ENCODE measurements around the gene MYOZ1.

Gene MYOZ1

DNA sequence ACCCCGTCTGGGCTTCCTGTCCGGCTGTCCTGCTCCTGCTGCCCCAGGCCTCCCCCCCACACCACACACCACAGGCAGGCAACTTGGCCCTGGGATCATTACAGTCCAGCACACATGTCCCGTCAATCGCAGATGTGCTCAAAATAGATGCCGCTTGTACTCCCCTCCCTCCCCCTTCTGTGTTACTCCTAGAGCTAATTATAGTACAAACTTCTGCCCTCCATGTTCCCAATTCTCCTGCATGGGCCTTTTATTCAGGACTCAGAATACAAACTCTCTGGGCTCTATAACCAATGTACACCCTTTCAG, 14.7 kb upstream of the MYOZ1 start, which contains the start of gene SYNPO2L:
TSS of gene SYNPO2L (minus strand) at position 40 of the 309 bp plus-strand sequence. CDS start 107 bp downstream, outside the sequence.
- Histone ChIP-seq H3K27ac (ENCODE audit: low read length) (no peak within 1 kb of the TSS), H3K9ac (ENCODE audit: low read length) (no peak within 1 kb of the TSS), H3K4me1 (ENCODE audit: control insufficient read depth, low read depth, low read length) (no peaks in the 10 kb centered on the region), H3K36me3 (ENCODE audit: control insufficient read depth, low read depth, low read length) (no peaks in the 10 kb centered on the region), H3K9me3 (ENCODE audit: control insufficient read depth, low read depth, low read length) (no peaks in the 10 kb centered on the region), H3K27me3 (ENCODE audit: control insufficient read depth, insufficient read depth, low read length) (no peaks in the 10 kb centered on the region), H3K4me3 (ENCODE audit: low read length) (no peak within 1 kb of the TSS)

DNA sequence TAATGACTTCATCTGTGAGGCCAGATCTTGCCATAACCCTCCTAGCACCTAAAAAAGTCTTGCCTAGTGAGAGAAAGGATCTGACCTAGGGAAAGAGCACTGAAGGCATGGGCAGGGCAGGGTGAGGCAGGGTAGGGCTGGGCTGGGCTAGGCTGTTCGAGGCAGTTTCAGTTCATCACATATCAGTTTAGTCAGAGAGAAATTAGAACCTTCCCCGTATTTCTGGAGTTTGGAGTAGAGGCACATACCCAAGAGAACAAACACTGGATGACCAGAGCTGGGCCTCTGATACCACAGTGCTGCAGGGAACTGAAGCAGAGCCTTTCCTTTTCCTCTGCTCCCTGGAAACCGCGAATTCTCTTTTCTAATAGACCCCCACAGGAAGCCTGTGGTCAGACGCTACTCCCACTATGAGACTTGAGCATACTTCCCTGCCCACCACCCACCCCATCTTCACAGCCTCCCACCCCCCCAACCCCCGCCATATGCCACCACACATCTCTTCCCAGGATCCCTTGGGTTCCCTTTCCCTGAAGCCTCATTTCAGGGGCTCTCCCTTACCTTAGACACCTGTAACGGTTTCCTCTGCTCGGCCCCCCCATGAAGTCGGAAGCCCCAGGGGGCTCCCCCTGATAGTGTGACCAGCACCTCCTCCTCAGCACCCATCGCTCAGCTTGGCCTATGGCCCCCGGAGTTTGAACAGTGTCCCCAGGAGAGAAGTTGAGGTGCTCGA, 14.1 kb upstream of the MYOZ1 start:
- Histone ChIP-seq H3K27ac (ENCODE audit: low read length) (no peak overlapping the region), H3K9ac (ENCODE audit: low read length) (no peak overlapping the region), H3K4me3 (ENCODE audit: low read length) (no peak overlapping the region), H3K36me3 (ENCODE audit: control insufficient read depth, low read depth, low read length) (no peaks in the 10 kb centered on the region), H3K4me1 (ENCODE audit: control insufficient read depth, low read depth, low read length) (no peaks in the 10 kb centered on the region), H3K27me3 (ENCODE audit: control insufficient read depth, insufficient read depth, low read length) (no peaks in the 10 kb centered on the region), H3K9me3 (ENCODE audit: control insufficient read depth, low read depth, low read length) (no peaks in the 10 kb centered on the region)

DNA sequence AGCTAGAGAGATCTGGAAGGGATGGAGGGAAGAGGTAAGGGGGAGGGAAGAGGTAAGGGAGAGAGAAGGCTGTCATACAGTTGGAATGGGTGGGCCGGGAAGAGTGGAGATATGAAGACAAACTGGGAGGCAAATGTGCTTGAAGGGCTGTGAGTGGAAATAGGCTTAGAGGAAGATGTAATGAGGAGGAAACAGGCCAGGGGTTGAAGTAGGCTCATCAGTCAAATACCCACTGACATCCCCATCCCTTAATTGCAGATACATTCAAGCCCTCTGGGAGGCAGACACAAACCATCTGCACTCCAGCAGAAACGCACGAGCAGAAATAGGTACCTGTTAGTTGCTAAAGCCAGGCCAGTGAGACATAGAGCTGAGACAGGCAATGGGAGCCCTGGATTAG, 12.4 kb upstream of the MYOZ1 start:
- Histone ChIP-seq H3K4me3 (ENCODE audit: low read length) (no peak overlapping the region), H3K27ac (ENCODE audit: low read length) (no peak overlapping the region), H3K4me1 (ENCODE audit: control insufficient read depth, low read depth, low read length) (no peaks in the 10 kb centered on the region), H3K27me3 (ENCODE audit: control insufficient read depth, insufficient read depth, low read length) (no peaks in the 10 kb centered on the region), H3K36me3 (ENCODE audit: control insufficient read depth, low read depth, low read length) (no peaks in the 10 kb centered on the region), H3K9me3 (ENCODE audit: control insufficient read depth, low read depth, low read length) (no peaks in the 10 kb centered on the region), H3K9ac (ENCODE audit: low read length) (no peak overlapping the region)

DNA sequence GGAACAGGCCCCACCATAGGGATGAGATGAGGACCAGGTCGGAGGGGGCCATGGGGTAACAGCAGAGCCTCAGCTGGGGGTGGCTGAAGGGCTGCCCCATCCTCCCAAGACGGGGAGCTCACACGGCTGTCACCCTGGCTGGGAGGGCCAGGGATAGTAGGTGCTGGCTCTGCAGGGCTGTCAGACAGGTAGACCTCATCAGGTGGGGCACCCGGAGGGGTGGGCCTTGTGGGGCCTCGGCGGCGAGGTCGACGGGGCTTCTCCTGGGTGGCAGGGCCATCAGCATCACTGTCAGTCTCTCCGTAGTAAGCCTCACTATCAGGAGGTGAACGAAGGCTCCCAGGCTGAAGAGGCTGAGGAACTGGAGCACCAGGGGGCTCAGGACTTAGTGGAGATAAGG, 11.9 kb upstream of the MYOZ1 start:
- Histone ChIP-seq H3K4me1 (ENCODE audit: control insufficient read depth, low read depth, low read length) (no peaks in the 10 kb centered on the region), H3K27ac (ENCODE audit: low read length) (no peak overlapping the region), H3K9me3 (ENCODE audit: control insufficient read depth, low read depth, low read length) (no peaks in the 10 kb centered on the region), H3K27me3 (ENCODE audit: control insufficient read depth, insufficient read depth, low read length) (no peaks in the 10 kb centered on the region), H3K36me3 (ENCODE audit: control insufficient read depth, low read depth, low read length) (no peaks in the 10 kb centered on the region), H3K4me3 (ENCODE audit: low read length) (no peak overlapping the region), H3K9ac (ENCODE audit: low read length) (no peak overlapping the region)

DNA sequence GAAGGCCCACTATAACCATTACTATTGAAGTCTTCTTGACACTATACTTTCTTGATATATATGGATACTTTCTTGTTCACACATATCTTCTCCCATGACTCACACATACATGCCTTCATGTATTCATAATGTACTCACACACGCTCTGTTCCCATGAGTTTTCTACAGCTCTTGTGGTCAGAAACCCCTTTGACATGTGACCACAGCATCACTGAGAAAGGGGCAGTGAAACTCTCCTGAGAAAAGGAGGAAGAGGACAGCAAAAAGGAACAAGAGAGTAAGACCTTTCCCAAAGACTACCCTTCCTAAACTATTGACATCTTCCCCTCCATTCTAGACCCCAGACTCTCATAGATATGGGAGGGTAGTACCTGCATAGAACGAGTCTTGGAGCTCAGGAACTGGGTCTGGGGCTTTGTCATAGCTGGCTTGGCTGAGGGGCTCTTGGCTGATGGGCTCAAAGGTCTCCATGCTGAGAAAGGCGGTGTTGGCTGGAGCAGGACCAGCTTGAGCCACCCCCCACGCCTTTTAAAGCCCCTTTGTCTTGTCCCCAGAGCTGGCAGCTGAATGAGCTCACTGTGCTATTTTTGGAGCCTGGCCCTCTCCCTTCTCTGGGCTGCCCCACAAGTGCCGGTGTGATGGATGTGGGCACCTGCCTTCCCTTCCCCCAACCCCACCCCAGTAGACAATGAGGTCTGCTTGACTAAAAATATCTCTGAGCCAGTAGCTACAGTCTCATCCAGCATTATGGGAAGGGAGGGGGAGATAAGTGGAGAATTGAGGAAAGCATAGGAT, 9.5 kb upstream of the MYOZ1 start:
- Histone ChIP-seq H3K27ac (ENCODE audit: low read length) (no peak overlapping the region), H3K27me3 (ENCODE audit: control insufficient read depth, insufficient read depth, low read length) (no peaks in the 10 kb centered on the region), H3K4me1 (ENCODE audit: control insufficient read depth, low read depth, low read length) (no peaks in the 10 kb centered on the region), H3K9me3 (ENCODE audit: control insufficient read depth, low read depth, low read length) (no peaks in the 10 kb centered on the region), H3K9ac (ENCODE audit: low read length) (no peak overlapping the region), H3K36me3 (ENCODE audit: control insufficient read depth, low read depth, low read length) (no peaks in the 10 kb centered on the region), H3K4me3 (ENCODE audit: low read length) (no peak overlapping the region)

DNA sequence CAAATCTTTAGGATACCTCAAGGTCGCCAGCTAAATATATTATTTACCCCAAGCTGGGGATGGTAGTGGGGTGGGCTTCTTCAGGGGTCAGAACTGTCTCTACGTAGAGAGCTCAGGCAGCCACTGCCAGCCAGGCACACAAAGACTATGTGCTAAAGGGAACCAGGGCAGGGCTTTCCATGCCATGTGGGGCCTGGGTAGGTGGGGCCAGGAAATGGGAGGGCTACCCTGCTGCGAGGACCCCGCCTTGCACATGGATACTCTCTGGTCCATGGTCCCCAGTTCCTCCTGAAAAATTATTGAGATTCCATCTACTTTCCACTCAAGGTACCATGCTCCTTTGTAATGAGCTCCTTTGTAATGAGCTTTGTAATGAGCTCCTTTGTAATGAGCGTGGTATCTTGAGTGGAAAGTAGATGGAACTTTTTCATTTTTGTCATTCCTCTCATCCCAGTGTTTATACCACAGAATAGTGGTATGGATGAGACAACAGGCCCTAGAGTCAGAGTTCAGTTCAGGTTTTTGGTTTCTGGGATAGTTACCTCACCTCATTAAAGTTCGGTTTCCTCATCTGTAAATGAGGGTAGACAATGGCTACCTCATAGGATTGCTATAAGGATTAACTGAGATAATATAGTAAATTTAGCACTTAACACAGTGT, 8.7 kb upstream of the MYOZ1 start:
- Histone ChIP-seq H3K27me3 (ENCODE audit: control insufficient read depth, insufficient read depth, low read length) (no peaks in the 10 kb centered on the region), H3K36me3 (ENCODE audit: control insufficient read depth, low read depth, low read length) (no peaks in the 10 kb centered on the region), H3K9ac (ENCODE audit: low read length) (no peak overlapping the region), H3K27ac (ENCODE audit: low read length) (no peak overlapping the region), H3K4me3 (ENCODE audit: low read length) (no peak overlapping the region), H3K9me3 (ENCODE audit: control insufficient read depth, low read depth, low read length) (no peaks in the 10 kb centered on the region), H3K4me1 (ENCODE audit: control insufficient read depth, low read depth, low read length) (no peaks in the 10 kb centered on the region)

DNA sequence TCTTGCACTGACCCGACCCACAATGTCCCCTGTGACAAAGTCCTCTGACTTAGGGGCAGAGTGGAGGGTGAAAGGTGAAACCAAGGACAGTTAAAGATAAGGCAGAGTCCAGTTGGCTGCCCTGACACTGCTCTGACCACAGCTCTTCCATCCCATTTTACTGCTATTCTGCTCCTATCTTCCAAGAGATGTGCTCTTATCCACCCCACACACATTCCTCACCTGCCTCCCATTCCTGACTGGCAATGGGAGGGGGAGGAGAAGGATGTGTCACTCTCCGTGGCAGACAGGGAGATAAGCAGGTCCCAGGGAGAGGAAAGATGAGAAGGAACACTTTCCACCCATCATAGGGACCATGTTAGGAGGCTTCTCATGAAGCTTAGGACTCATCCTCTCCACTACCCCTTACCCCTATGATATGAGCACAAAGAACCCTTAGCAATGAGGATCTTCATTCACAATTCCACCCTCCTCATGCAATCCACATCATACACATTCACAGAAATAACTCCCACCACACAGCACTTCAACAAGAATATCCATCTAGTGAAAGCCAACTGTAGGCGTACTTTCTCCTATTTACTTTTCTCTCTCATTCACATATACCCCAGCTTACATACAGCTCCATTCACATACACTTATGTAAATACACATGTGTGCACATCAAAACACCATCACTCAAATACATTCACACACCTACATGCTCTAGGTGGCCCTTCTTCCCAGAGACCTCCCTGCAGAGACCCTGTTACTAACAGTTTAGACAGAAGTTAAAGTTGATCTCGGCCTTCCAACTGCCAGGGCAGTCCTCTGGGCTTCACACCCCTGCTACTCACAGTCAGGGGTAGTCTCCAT, 7.9 kb upstream of the MYOZ1 start:
- no peak overlapping the region for H3K4me3 ChIP-seq (ENCODE audit: low read length)
- H3K9me3 ChIP-seq (ENCODE audit: control insufficient read depth, low read depth, low read length), result no peaks in the 10 kb centered on the region
- no peaks in the 10 kb centered on the region for H3K27me3 ChIP-seq (ENCODE audit: control insufficient read depth, insufficient read depth, low read length)
- H3K4me1 ChIP-seq (ENCODE audit: control insufficient read depth, low read depth, low read length), result no peaks in the 10 kb centered on the region
- H3K27ac ChIP-seq (ENCODE audit: low read length), result no peak overlapping the region
- no peaks in the 10 kb centered on the region for H3K36me3 ChIP-seq (ENCODE audit: control insufficient read depth, low read depth, low read length)
- H3K9ac ChIP-seq (ENCODE audit: low read length), result no peak overlapping the region

DNA sequence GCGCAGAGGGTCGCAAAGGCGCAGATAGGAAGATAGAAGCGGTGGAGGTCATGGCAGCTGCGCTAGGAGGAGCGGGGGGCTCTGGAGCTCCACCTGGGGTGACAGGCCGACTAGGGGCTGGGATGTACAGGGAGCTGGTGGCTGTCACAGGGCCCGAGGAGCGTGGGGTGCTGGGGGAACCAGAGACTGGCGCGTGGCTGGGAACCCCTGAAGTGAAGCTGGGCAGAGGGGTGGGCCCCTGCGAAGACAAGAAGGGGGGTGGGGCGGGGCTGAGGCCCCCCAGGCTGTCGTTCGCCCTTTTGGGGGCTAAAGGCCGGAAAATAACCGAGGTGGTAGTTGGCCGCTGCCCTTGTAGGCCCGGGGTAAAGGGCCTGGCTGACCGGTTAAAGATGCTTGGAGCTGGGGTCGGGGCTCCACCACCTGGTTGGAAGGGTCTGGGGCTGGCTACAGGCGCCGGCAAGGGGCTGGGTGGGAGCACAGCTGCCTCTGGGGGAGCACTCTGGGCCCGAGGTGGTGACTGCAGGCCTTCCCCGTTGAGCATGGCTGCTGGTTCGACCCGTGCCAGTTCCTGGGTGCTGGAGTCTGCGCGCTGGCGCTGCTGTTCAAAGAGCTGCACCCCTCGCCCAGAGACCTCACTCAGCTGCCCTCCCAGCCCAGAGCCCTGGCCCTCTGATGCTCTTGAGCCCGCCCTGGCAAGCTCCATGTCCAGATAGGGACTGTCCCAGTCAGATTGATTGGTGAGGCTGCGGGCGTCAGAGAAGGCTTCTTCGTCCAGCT, 6.8 kb upstream of the MYOZ1 start:
- Histone ChIP-seq H3K4me1 (ENCODE audit: control insufficient read depth, low read depth, low read length) (no peaks in the 10 kb centered on the region), H3K9ac (ENCODE audit: low read length) (no peak overlapping the region), H3K27ac (ENCODE audit: low read length) (no peak overlapping the region), H3K4me3 (ENCODE audit: low read length) (peak overlapping the region; percentile 38), H3K27me3 (ENCODE audit: control insufficient read depth, insufficient read depth, low read length) (no peaks in the 10 kb centered on the region), H3K9me3 (ENCODE audit: control insufficient read depth, low read depth, low read length) (no peaks in the 10 kb centered on the region), H3K36me3 (ENCODE audit: control insufficient read depth, low read depth, low read length) (no peaks in the 10 kb centered on the region)

DNA sequence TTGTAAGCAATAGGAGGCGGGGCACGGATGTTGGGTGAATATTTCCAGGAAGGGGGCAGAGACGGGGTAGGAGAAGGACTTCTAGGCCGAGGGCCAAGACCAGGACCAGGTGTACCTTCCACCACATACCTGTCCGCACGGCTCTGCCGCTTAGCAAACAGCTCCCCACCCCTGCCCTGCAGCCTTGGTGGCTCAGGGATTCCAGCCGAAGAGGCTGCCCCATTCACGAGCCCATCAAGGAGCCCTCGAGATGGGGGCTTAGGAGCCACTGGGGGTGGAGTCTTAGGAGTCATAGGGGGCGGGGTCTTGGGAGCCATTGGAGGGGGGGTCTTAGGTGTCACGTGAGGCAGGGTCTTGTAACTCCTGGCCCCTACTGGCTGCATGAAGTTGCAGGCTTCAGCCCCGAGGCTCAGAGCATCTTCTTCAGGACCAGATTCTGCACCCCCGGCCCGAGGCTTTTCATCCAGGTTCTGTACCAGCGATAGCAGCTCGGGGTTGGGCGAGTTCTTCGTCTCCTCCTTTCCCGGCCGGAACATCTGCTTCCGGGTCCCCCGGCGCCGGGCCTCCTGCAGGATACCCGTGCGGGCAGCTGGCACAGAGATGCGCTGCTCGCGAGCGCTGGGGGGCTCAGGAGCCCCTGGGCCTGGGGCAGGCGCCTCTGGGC, 6.1 kb upstream of the MYOZ1 start:
- peak overlapping the region; percentile 38 for H3K4me3 ChIP-seq (ENCODE audit: low read length)
- no peak overlapping the region for H3K27ac ChIP-seq (ENCODE audit: low read length)
- H3K4me1 ChIP-seq (ENCODE audit: control insufficient read depth, low read depth, low read length), result no peaks in the 10 kb centered on the region
- H3K9me3 ChIP-seq (ENCODE audit: control insufficient read depth, low read depth, low read length), result no peaks in the 10 kb centered on the region
- no peaks in the 10 kb centered on the region for H3K27me3 ChIP-seq (ENCODE audit: control insufficient read depth, insufficient read depth, low read length)
- no peaks in the 10 kb centered on the region for H3K36me3 ChIP-seq (ENCODE audit: control insufficient read depth, low read depth, low read length)
- no peak overlapping the region for H3K9ac ChIP-seq (ENCODE audit: low read length)

DNA sequence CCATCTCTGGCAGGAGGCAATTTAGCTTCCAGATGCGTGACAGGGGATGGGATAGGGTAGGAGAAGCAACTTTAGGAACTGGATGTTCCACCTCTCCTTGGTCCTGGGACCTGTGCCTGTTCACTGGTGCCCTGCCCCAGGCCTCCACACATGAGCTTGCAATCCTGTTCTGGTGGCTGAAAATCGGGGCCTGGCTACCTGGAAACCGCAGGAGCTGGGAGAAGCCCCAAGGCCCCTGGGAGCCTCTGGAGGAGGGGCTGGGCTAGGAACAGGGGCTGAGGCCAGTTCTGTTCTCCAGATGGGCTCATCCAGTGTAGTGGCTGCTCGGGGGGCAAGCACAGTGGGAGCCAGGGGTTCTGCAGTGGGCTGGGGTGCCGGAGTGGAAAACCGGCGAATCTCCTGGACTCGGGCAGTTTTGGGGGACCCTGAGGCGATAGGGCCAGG, 5.3 kb upstream of the MYOZ1 start:
- Histone ChIP-seq H3K36me3 (ENCODE audit: control insufficient read depth, low read depth, low read length) (no peaks in the 10 kb centered on the region), H3K4me3 (ENCODE audit: low read length) (no peak overlapping the region), H3K27ac (ENCODE audit: low read length) (no peak overlapping the region), H3K4me1 (ENCODE audit: control insufficient read depth, low read depth, low read length) (no peaks in the 10 kb centered on the region), H3K9me3 (ENCODE audit: control insufficient read depth, low read depth, low read length) (no peaks in the 10 kb centered on the region), H3K9ac (ENCODE audit: low read length) (no peak overlapping the region), H3K27me3 (ENCODE audit: control insufficient read depth, insufficient read depth, low read length) (no peaks in the 10 kb centered on the region)

All from iPS-18a (cell line).